Activated effector memory CD4-positive, alpha-beta T cell treated with Interleukin-2 at 50 U/mL for 16 hours (primary cell): ENCODE data around the gene CRYBB3.
A peak's percentile ranks its signal among the peaks of the same experiment; 100 is the strongest.
"Not testable (repeated sequence)": the region's sequence is repeated elsewhere in the genome, so short reads cannot be mapped to it uniquely, and the experiment has no call there.

ENCODE experiments used
- DNase-seq: peaks from one replicate; pipeline ENCODE4 v3.0.0-alpha.2; 2020

CRYBB3 gene

GRCh38 chr22:25176175-25176574, 23.5 kb upstream of the CRYBB3 start:
- DNase-seq = no peak

- no peak for DNase-seq
These were observed 22.9 kb upstream of the CRYBB3 start for GRCh38 chr22:25176799-25177198.

- DNase-seq = no peak
These were observed 22.4 kb upstream of the CRYBB3 start for GRCh38 chr22:25177226-25177625.

GRCh38 chr22:25177895-25178294, 21.8 kb upstream of the CRYBB3 start:
- DNase-seq = no peak

GRCh38 chr22:25178348-25178747, 21.3 kb upstream of the CRYBB3 start:
- not testable (repeated sequence) for DNase-seq

GRCh38 chr22:25178869-25179631, 20.6 kb upstream of the CRYBB3 start:
- not testable (repeated sequence) for DNase-seq

GRCh38 chr22:25182131-25183110, 17.2 kb upstream of the CRYBB3 start:
- no peak for DNase-seq

GRCh38 chr22:25183949-25184619, 15.6 kb upstream of the CRYBB3 start:
- DNase-seq = no peak

GRCh38 chr22:25186140-25186539, 13.5 kb upstream of the CRYBB3 start:
- no peak for DNase-seq

- no peak for DNase-seq
These were observed 12.2 kb upstream of the CRYBB3 start for GRCh38 chr22:25187469-25187868.

- no peak for DNase-seq
These were observed 7.3 kb upstream of the CRYBB3 start for GRCh38 chr22:25192406-25192805.

- DNase-seq = no peak
These were observed 6.5 kb upstream of the CRYBB3 start for GRCh38 chr22:25193130-25193529.

GRCh38 chr22:25193548-25193947, 6.1 kb upstream of the CRYBB3 start:
- DNase-seq = no peak

- DNase-seq = no peak
These were observed 3.3 kb upstream of the CRYBB3 start for GRCh38 chr22:25196326-25196725.

- no peak for DNase-seq
These were observed 2.3 kb upstream of the CRYBB3 start for GRCh38 chr22:25197340-25197739.

- DNase-seq = no peak
These were observed 1.3 kb downstream of the CRYBB3 start for GRCh38 chr22:25200967-25201366.

GRCh38 chr22:25201557-25202273, 2.1 kb downstream of the CRYBB3 start:
- no peak for DNase-seq

GRCh38 chr22:25202290-25202921, 2.7 kb downstream of the CRYBB3 start:
- peak; percentile 29 for DNase-seq

- DNase-seq = no peak
These were observed 3.4 kb downstream of the CRYBB3 start for GRCh38 chr22:25203082-25203481.

- DNase-seq = not testable (repeated sequence)
These were observed 4.9 kb downstream of the CRYBB3 start for GRCh38 chr22:25204547-25204946.

- DNase-seq = no peak
These were observed 6.2 kb downstream of the CRYBB3 start for GRCh38 chr22:25205847-25206246.

- DNase-seq = no peak
These were observed 7.3 kb downstream of the CRYBB3 start for GRCh38 chr22:25206998-25207397.
